Fibroblast of skin of abdomen (primary cell): ENCODE measurements around the gene GPR89A. TPM values are rescaled to one million over a fixed set of nuclear protein-coding genes. Genes with fewer than 3 reads are reported as not detected.
"Not testable (repeated sequence)": the region's sequence is repeated elsewhere in the genome, so short reads cannot be mapped to it uniquely, and the experiment has no call there.

Source experiments
- DNase-seq: peaks from one replicate; pipeline ENCODE4 v3.0.0-alpha.2; 2013
- polyA plus RNA-seq, 2 experiments: library from polyadenylated mRNA; unstranded; fragments of 120-200 nt; gene quantifications; one replicate each; pipeline ENCODE4 v1.2.1, GENCODE V29; 2013; ENCODE audit not compliant: insufficient read length in 2 of 2

The GPR89A gene
- 18.6 TPM for polyA plus RNA-seq (2013, experiment 1 of 2; ENCODE audit: insufficient read length)
- polyA plus RNA-seq (2013, experiment 2 of 2; ENCODE audit: insufficient read length), result 15.9 TPM

- peak; percentile 92 for DNase-seq
These were observed at the start of gene GPR89A for GRCh38 chr1:145607833-145608733. Gene GPR89A (plus strand): TSS chr1:145607988. CDS start chr1:145608134, 146 bp downstream.

- DNase-seq, result not testable (repeated sequence)
These were observed 21.0 kb upstream of the GPR89A start for GRCh38 chr1:145586820-145587219.

- not testable (repeated sequence) for DNase-seq
These were observed 17.0 kb upstream of the GPR89A start for GRCh38 chr1:145590806-145591205.

GRCh38 chr1:145592347-145592746 is 15.4 kb upstream of the GPR89A start:
- not testable (repeated sequence) for DNase-seq

GRCh38 chr1:145595421-145595820 is 12.4 kb upstream of the GPR89A start:
- DNase-seq, result peak; percentile 10

GRCh38 chr1:145596236-145596635 is 11.6 kb upstream of the GPR89A start:
- not testable (repeated sequence) for DNase-seq

- DNase-seq, result not testable (repeated sequence)
These were observed 8.4 kb upstream of the GPR89A start for GRCh38 chr1:145599426-145599825.

GRCh38 chr1:145601593-145601992 is 6.2 kb upstream of the GPR89A start:
- no peak for DNase-seq

GRCh38 chr1:145606840-145607239 is 948 bp upstream of the GPR89A start:
- not testable (repeated sequence) for DNase-seq

- not testable (repeated sequence) for DNase-seq
These were observed 499 bp upstream of the GPR89A start for GRCh38 chr1:145607289-145607688.

- DNase-seq, result not testable (repeated sequence)
These were observed 3.0 kb downstream of the GPR89A start for GRCh38 chr1:145610744-145611143.

GRCh38 chr1:145620073-145620472 is 12.3 kb downstream of the GPR89A start:
- not testable (repeated sequence) for DNase-seq

- not testable (repeated sequence) for DNase-seq
These were observed 14.4 kb downstream of the GPR89A start for GRCh38 chr1:145622177-145622576.

GRCh38 chr1:145636237-145636636 is 28.4 kb downstream of the GPR89A start:
- not testable (repeated sequence) for DNase-seq

GRCh38 chr1:145641886-145642285 is 34.1 kb downstream of the GPR89A start:
- not testable (repeated sequence) for DNase-seq

- DNase-seq, result not testable (repeated sequence)
These were observed 36.2 kb downstream of the GPR89A start for GRCh38 chr1:145643990-145644389.

- DNase-seq, result not testable (repeated sequence)
These were observed 48.6 kb downstream of the GPR89A start for GRCh38 chr1:145656245-145656943.

- DNase-seq, result not testable (repeated sequence)
These were observed 54.7 kb downstream of the GPR89A start for GRCh38 chr1:145662502-145662901.

GRCh38 chr1:145665015-145665414 is 57.2 kb downstream of the GPR89A start:
- not testable (repeated sequence) for DNase-seq

GRCh38 chr1:145670995-145671745 is 63.4 kb downstream of the GPR89A start:
- DNase-seq, result not testable (repeated sequence)

GRCh38 chr1:145673217-145673616 is 65.4 kb downstream of the GPR89A start:
- not testable (repeated sequence) for DNase-seq

- DNase-seq, result not testable (repeated sequence)
These were observed 77.1 kb downstream of the GPR89A start for GRCh38 chr1:145684858-145685257.
